ENCODE data around the gene ARHGAP45.
"Not testable (repeated sequence)": the region's sequence is repeated elsewhere in the genome, so short reads cannot be mapped to it uniquely, and the experiment has no call there.

The ARHGAP45 gene

DNA sequence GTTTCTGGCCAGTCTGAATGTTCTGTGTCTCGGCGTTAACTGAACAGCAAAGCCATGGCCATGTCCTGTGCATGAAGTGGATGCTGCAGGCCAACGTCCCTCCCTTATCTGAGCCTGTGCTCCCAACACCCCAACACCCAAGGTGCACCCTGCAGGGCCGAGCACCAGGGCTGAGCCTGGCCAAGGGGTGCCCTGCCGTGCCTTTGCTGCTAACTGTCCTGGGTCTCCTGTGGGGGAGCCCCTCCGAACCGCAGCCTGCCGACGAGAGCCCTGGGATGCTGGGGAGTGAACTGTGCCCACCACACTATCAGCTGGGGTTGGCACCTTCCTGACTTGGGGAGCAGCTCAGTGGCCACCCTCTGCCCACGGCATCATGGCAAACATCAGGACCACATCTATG lies 54.4 kb downstream of the ARHGAP45 start:
- no peak for DNase-seq

DNA sequence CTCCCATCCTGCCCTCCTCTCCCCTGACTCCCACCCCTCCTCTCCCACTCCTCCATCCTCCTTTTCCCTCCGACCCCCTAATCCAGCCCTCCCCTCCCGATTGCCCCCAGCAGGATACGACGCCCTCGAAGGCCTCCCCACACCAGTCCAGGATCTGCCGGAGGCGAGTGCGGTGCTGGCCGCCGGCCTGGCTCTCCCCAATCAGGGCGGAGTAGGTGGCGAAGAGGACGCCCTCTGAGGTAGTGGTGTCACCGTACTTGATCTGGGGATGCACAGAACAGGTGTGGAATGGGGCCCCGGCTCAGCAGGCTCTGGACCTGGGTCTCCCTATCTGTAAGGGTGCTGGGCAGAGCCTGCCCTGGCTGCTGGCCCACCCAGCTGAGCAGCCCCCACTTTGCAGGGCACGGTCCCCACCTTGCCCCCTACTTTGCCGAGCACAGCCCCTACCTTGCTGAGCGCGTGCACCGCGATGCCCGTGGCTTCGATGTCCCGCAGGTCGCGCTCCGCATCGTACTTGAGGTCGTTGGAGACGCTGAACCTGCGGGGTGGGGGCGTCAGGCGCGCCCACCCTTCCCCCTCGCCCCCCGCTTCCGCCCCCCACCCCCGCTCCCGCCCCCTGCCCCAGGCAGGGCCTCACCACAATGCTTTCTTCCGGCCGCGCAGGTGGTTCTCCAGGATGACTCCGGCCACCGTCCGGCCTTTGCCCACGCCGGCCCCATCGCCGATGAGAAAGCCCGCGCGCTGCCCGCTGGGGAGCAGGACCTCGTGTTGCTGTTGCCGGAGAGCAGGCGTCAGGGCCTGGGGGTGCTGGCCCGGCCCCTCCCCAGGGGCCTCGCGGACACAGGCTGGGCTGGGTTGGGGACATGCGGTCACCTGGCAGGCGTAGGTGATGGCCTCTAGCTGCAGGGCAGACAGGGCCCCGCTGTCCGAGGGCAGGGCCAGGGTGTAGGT lies 55.3 kb downstream of the ARHGAP45 start:
- DNase-seq = no peak

GRCh38 chr19:1122972-1123363 lies 56.0 kb downstream of the ARHGAP45 start:
- no peak for DNase-seq

- DNase-seq = no peak
These were observed 56.4 kb downstream of the ARHGAP45 start for GRCh38 chr19:1123381-1123780.

DNA sequence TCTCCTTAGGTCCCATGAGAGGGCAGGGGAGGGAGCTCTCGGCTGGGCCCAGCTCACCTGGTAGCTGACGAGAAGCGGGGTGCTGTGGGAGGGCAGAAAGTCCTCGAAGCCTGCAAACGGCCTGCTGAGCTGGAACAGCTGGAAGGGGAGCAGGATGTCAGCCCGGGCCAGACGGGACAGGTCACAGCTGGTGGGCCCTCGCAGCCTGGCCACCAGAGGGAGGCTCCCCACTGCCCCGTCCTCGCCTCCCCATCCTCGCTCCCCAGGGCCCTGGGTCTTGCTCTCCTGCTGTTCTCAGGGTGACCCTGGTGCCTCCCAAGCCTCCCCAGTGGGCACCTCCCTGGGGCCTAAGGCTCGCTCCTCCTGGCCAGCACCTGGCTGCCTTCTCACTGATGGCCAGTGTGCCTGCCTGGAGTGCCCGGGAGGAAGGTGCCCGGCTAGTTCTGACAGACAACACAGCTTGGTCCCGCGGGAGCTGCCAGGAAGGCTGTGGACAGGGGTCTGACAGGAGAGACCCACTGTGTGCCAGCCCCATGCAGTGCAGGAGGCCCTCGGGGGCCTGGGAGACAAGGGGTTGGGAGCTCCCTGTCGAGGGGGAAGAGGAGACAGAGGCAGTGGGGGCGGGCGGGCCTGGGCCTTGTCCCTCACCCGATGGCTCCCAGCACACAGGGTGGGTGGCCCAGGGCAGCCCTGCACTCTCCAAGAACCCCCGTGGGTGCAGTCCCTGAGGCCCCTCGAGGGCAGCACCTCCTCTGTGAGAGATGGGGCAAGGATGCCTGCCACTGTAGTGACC lies 57.1 kb downstream of the ARHGAP45 start:
- no peak for DNase-seq

DNA sequence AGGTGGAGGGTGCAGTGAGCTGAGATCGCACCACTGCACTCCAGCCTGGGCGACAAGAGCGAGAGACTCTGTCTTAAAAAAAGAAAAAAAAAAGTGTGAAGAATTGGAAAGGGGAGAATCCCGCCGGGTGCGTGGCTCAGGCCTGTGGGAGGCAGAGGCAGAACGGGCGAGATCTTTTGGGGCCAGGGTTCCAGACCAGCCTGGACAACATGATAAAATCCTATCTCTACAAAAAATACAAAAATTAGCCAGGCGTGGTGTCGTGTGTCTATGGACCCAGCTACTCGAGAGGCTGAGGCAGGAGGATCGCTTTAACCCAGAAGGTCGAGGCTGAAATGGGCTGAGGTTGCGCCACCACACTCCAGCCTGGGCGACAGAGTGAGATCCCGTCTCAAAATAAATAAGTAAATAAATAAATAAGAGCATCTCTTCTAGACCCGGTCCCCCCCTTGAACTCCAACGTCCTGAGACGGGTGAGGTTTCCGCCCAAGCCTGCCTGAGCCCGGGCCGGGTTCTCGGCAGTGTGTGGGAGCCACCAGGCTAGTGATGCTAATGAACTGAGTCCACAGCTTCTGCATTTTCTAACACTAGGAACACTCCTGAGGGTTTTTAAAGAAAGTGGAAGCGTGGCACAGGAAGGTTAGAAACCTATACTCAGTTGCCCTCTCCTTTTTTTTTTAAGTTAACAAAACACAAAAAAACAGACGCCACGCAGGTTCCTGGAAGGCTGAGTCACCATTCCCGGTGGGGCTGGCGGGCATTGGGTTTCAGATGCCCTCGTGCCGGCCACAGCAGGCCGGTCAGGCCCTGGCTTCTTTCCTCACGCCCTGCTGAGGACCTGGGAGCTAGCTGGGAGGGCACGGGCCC lies 58.9 kb downstream of the ARHGAP45 start:
- DNase-seq = no peak

DNA sequence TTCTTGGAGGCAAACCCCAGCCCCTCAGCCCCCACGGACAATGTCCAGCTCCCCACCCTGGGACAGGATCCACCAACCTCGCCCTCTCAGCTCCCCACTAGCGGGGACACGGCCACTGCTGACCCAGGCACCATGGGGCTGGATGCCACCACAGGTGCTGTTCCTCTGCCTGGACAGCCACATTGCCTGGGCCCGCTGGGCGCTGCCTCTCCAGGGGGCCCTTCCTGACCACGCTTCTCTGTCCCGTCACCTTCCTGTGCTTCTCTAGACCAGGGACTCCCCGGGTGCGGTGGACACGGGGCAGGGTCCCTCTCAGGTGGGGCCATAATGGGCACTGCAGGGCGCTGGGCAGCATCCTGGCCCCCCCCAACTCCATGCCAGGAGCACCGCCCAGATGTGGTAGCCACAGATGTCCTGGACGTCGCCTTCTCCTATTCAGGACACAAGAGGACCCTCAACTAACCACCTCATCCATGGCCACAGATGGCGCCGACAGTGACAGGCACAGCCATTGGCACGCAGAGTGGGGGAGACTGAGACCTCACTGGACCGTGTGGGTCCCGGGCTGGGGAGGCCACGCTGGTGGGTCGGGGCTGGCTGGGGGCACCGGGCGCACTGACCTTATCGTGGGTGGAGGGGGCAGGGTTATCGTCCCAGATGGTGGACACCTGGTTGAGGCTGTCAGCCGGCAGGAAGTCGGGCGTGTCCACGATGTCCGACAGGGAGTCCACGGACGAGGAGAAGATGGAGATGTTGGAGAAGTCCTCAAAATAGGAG lies 60.2 kb downstream of the ARHGAP45 start:
- DNase-seq = no peak

DNA sequence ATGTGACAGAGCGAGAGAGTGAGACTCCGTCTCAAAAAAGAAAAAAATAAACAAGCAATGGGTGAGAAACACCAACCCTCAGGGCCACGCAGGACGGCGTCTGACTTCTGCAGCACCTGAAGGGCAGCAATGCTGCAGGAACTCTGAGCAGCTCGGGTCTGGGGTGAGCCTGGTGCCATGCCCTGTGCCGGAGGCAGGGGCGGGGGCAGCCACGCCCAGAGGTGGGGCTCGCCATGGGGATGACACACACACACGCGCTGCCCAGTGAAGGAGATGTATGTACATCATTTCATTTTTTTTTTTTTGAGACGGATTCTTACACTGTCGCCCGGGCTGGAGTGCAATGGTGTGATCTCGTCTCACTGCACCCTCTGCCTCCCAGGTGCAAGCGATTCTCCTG lies 61.1 kb downstream of the ARHGAP45 start:
- no peak for DNase-seq

DNA sequence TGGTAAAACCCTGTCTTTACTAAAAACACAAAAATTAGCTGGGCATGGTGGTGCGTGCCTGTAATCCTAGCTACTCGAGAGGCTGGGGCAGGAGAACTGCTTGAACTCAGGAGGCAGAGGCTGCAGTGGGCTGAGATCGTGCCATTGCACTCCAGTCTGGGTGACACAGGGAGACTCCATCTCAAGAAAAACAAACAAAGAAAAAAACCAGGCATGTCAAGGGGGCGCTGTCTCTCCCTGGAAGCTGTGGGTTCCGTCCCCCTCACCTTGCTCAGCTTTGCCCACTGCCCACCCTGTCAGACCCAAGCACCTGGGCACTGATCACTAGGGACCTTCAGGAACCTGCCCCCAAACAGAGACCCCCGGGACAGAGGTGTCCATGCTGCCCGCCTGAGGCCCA lies 62.1 kb downstream of the ARHGAP45 start:
- DNase-seq = not testable (repeated sequence)

DNA sequence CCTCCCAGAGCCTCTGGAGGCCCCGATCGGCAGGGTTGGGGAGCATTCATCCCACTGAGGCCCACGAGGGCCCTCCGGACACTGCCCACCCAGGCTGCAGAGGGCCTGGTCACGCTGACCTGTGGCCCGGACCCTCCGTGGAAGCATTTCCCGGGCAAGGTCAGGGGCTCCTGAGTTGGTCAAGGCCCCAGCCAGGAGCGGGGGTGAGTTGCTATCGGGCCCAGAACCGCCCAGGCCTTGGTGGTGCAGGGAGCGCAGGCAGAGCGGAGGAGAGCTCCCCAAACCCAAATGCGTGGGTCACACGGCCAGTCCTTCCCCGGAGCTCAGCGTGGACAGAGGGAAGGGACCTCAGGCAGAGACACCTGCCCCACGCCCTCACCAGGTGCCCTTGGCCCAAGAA lies 62.6 kb downstream of the ARHGAP45 start:
- no peak for DNase-seq

- DNase-seq = no peak
These were observed 64.1 kb downstream of the ARHGAP45 start for GRCh38 chr19:1130771-1131717.

GRCh38 chr19:1131718-1132551 lies 65.0 kb downstream of the ARHGAP45 start:
- DNase-seq = peak; percentile 78

DNA sequence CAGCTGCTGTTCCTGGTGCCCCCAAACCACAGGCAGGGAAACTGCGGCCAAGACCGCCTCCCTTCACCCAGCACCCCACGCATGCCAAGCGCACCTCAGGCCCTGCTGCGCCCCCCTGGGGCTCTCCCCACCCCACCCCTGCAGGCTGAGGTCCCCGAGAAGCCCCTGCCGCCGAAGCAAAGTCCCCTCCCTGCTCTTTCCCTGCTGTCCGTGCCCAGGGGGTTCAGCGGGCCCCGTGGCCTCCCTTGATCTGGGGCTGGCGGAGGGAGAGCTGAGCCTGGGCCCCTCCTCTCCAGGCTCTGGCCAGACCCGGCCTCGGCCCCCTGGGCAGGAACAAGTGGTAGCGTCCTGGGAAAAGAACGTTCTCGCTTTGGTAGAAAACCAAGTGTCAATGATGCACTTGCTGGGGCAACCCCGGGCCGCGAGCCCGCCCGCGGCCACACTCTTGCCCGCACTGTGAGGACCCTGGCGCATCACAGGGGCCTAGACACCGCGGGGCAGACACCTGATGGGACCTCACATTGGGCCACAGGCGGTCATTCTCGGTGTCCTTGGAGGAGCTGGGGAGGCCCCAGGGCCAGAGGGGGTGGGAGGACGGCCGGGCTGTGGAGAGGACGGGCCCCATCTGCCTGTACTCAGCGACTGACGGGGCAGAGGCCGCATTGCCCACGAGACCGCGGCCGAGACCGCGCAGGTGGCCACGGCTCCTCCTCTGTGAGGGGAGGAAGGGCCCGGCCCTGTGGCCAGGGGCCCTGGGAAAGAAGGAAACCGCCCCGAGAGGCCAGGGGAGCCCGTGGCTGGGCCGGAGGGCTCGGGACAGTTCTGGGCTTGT lies 65.8 kb downstream of the ARHGAP45 start:
- DNase-seq = peak; percentile 58

DNA sequence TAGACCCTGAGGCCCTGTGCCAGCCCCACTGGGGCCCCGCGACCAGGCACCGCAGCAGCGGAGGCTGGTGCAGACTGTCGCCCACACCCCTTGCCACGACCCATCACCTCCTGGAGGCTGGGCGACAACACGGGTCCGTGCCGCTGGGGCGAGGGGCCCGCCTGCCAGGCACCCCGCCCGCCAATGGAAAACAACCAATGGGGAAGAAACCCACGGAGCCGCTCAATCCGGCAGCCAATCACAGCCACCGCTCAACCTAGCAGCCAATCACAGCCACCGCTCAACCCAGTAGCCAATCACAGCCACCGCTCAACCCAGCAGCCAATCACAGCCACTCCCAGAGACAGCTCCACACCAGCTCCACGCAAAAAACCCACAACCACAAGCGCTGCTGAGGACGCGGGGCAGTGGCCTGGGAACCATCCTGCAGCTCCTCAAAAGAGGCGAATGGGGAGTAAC lies 66.5 kb downstream of the ARHGAP45 start:
- peak; percentile 62 for DNase-seq

- no peak for DNase-seq
These were observed 67.5 kb downstream of the ARHGAP45 start for GRCh38 chr19:1134431-1134830.

GRCh38 chr19:1135454-1135853 lies 68.5 kb downstream of the ARHGAP45 start:
- DNase-seq = no peak

- DNase-seq = no peak
These were observed 69.2 kb downstream of the ARHGAP45 start for GRCh38 chr19:1136201-1136600.
